ENCODE data around the gene SNHG17.

The SNHG17 gene

DNA sequence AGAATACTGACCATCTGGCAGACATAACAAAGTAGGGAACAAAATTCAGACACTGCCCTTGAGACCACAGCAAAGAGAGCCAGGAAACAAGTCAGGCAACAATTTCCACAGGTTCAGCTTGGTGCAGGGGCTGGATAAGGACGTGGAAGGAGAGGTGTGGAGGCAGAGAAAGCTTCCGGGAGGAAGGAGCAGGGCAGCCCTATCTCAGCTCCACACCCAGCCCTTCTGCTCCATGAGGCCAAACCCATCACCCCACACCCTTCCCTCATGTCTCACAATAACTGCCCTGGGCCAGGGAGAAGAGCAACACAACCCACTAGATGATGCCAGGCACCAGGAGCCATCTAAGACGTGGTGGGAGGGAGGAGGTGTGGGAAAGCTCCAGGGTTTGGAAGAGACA is 5.8 kb downstream of the SNHG17 start:
- TF ChIP-seq, protein P1, sequence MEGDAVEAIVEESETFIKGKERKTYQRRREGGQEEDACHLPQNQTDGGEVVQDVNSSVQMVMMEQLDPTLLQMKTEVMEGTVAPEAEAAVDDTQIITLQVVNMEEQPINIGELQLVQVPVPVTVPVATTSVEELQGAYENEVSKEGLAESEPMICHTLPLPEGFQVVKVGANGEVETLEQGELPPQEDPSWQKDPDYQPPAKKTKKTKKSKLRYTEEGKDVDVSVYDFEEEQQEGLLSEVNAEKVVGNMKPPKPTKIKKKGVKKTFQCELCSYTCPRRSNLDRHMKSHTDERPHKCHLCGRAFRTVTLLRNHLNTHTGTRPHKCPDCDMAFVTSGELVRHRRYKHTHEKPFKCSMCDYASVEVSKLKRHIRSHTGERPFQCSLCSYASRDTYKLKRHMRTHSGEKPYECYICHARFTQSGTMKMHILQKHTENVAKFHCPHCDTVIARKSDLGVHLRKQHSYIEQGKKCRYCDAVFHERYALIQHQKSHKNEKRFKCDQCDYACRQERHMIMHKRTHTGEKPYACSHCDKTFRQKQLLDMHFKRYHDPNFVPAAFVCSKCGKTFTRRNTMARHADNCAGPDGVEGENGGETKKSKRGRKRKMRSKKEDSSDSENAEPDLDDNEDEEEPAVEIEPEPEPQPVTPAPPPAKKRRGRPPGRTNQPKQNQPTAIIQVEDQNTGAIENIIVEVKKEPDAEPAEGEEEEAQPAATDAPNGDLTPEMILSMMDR (IDR thresholded peaks at IDR 0.05) = no peak

DNA sequence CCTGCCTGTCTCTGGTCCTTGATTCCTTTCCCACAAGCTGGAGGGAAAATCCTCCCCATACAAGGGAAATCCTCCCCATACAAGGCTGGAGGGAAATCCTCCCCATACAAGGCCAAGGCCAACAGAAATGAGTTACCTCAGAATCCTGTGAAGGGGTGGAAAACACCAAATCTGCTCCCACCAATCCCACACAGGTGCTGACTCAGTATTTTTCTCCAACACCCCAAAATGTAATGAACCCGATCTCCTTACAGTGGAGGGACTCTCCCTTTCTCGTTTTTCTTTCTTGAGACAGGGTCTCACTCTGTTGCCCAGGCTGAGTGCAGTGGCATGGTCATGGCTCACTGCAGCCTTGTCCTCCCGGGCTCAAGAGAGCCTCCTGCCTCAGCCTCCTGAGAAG is 6.3 kb downstream of the SNHG17 start:
- TF ChIP-seq, protein P1 (IDR thresholded peaks at IDR 0.05) = no peak

DNA sequence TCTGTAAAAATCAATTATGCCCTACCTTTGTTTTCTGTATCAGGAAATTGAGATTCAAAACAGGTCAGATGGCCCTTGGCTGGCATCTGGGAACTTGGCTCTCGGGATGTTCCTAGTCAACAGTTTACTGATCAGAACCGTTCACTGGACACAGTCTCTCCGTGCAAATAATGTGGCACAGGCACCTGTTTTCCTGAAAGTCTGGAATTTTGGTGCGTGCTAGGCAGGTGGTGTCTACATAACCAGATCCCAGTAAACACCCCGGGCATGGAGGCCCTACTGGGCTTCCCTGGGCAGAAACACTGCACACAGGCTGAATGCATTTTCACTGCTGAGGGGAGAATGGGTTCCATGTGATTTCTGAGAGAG is 7.5 kb downstream of the SNHG17 start:
- TF ChIP-seq, protein P1 (IDR thresholded peaks at IDR 0.05) = no peak

DNA sequence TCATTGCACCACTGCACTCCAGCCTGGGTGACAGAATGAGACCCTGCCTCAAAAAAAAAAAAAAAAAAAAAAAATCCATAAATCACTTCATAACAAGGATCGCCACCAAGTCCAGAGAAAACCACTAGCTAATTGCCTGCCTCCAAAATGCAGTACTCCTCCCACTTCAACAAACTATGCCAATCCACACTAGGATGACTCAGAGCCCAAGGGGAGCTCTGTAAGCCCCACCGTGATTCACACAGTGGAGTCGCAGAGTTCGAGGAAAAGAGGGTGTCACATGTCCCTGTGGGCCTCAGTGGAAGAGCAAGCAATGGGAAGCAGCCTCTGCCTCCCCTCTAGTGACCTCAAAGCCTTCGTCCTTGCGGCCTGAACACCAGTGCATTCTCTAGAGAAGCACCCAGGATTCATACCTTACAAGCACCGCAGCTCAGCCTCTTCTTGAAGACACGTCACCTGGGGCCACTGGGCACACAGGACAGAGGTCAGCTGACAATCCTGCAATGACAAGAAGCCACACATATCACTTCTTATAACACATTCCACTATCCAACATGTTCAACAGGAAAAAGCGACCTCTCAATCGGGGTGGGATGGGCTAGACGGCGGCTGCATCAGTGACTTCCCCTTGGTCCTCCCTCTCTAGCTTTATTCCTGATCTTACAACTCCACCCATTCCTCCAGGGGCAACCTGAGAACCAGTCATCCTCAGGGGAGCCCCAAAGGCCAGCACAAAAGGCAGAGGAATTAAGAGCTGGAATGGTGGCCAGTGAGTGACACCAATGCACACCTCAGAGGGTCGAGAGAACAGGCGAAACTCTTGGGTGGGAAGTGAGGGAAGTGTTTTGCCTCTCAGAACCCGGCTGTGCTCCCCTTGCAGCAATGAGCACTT is 8.9 kb downstream of the SNHG17 start:
- TF ChIP-seq, protein P1 (IDR thresholded peaks at IDR 0.05) = no peak

DNA sequence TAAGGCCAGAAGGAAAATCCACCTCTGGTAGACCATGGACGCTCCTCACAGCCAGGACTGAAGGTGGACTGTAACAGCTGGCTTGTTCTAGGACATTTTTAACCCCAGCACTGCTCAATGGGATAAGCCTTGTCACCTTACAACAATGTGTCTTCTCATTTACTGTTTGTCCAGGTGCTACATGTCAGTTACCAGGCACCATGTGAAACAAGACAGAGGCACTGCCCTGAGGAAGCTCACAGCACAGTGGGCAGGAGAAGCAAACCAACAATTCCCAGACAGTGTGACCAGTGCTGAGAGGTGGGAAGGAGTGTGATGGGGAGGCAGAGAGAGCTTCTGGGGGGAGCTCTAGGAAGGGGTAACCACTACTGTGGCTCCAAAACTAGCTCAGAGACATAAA is 10.7 kb downstream of the SNHG17 start:
- TF ChIP-seq, protein P1 (IDR thresholded peaks at IDR 0.05) = no peak

DNA sequence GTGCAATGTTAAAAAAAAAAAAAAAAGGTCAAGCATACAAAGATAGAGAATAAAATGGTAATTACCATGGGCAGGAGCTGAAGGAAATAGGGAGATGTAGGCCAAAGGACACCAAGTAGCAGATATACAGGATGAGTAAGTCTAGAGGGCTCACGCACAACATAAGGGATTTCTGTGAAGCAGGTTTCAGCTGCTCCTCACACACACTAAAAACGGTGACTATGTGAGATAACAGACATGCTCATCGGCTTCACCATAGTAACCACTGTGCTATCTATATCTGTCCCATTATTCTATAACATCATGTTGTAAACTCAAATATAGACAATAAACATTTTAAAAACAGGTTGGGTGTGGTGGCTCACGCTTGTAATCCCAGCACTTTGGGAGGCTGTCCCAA is 11.6 kb downstream of the SNHG17 start:
- TF ChIP-seq, protein P1 (IDR thresholded peaks at IDR 0.05) = no peak

DNA sequence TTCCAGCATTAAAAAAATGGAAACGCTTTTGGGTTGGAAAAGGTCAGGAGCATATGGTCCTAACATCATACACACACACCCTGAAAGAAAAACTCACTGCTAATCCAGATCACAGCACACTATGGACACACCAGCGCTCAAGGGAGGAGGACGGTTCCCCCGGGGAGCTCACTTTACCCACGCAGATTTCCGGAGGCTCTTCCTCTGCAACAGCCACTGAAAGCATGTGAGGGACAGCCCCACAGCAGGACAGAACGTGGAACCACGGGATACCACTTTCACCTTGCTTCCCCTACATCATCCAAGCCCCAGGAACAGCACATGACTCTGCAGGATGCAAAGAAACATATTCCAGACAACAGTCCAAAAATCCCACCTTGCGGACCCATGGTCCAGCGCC is 13.2 kb downstream of the SNHG17 start:
- TF ChIP-seq, protein P1 (IDR thresholded peaks at IDR 0.05) = no peak

Measured in LNCAP (cell line).